Measurements from ENCODE around the gene PLOD1.

PLOD1 gene

DNA sequence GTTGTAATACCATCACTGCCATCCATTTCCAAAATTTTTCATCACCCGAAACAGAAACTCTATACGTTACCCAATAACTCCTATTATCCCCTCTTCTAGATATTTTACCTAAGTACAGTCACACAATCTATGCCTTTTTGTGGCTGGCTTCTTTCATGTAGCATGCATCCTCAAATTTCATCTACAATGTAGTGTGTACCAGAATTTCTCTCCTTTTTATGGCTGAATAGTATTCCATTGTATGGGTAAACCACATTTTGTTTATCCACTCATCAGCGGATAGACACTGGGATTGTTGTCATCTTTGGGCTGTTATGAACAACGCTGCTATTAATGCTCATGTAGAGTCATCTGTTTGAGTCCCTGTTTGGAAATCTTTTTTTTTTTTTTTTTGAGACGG is 29.5 kb upstream of the PLOD1 start:
- Histone ChIP-seq H4K20me1 (ENCODE audit: insufficient read depth, low read length) (no peaks in the 10 kb centered on the region), H3K27me3 (ENCODE audit: insufficient read depth, low read length) (no peaks in the 10 kb centered on the region), H3K79me2 (ENCODE audit: insufficient read depth, low read length) (no peaks in the 10 kb centered on the region), H3F3A (ENCODE audit: insufficient read depth, low read length) (peaks cover 6% of the 10 kb centered on the region; the same call in 1 of the 2 replicates), H3K4me3 (ENCODE audit: low read depth, low read length, poor library complexity, severe bottlenecking) (no peak overlapping the region), H3K4me2 (ENCODE audit: low read length) (no peak overlapping the region), H3K9ac (ENCODE audit: low read length) (no peak overlapping the region), H3K9me3 (ENCODE audit: low read length) (no peaks in the 10 kb centered on the region), H3K9me2 (ENCODE audit: low read depth, low read length) (no peaks in the 10 kb centered on the region), H3K36me3 (ENCODE audit: insufficient read depth, low read length) (no peaks in the 10 kb centered on the region), H3K27ac (ENCODE audit: low read depth, low read length, poor library complexity, severe bottlenecking) (no peak overlapping the region), H3K4me1 (ENCODE audit: insufficient read depth, low read length, severe bottlenecking) (peaks cover 14% of the 10 kb centered on the region), H2AFZ (ENCODE audit: low read length) (no peak overlapping the region)
- no peak for TF ChIP-seq EZH2 (IDR thresholded peaks at IDR 0.05; ENCODE audit: borderline replicate concordance, low read length)
- TF ChIP-seq, protein P1, sequence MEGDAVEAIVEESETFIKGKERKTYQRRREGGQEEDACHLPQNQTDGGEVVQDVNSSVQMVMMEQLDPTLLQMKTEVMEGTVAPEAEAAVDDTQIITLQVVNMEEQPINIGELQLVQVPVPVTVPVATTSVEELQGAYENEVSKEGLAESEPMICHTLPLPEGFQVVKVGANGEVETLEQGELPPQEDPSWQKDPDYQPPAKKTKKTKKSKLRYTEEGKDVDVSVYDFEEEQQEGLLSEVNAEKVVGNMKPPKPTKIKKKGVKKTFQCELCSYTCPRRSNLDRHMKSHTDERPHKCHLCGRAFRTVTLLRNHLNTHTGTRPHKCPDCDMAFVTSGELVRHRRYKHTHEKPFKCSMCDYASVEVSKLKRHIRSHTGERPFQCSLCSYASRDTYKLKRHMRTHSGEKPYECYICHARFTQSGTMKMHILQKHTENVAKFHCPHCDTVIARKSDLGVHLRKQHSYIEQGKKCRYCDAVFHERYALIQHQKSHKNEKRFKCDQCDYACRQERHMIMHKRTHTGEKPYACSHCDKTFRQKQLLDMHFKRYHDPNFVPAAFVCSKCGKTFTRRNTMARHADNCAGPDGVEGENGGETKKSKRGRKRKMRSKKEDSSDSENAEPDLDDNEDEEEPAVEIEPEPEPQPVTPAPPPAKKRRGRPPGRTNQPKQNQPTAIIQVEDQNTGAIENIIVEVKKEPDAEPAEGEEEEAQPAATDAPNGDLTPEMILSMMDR (IDR thresholded peaks at IDR 0.05; ENCODE audit: low read length) = no peak

DNA sequence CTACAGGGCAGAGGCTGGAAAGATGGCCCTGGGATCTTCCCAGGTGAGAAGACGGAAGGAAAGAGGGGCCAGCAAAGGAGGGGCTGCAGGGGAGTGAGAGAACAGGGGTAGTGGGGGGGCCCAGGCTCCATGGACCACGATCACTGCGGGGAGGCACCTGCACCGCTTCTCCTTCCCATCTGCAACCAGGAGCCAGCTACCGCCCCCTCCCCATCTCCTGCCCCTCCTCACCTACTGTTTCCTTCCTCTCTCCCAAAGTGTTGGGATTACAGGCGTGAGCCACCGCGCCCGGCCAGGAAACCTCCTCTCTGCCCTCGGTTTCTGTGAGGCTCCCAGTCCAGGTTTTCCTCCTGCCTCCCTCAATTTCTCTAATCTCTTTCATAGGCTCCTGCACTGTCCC is 27.6 kb upstream of the PLOD1 start:
- Histone ChIP-seq H3K4me1 (ENCODE audit: insufficient read depth, low read length, severe bottlenecking) (peaks cover 23% of the 10 kb centered on the region), H3K4me2 (ENCODE audit: low read length) (no peak overlapping the region), H3K9me2 (ENCODE audit: low read depth, low read length) (no peaks in the 10 kb centered on the region), H2AFZ (ENCODE audit: low read length) (no peak overlapping the region), H3K4me3 (ENCODE audit: low read depth, low read length, poor library complexity, severe bottlenecking) (no peak overlapping the region), H3F3A (ENCODE audit: insufficient read depth, low read length) (peaks cover 6% of the 10 kb centered on the region; the same call in 1 of the 2 replicates), H3K9ac (ENCODE audit: low read length) (no peak overlapping the region), H3K27me3 (ENCODE audit: insufficient read depth, low read length) (no peaks in the 10 kb centered on the region), H4K20me1 (ENCODE audit: insufficient read depth, low read length) (no peaks in the 10 kb centered on the region), H3K9me3 (ENCODE audit: low read length) (no peaks in the 10 kb centered on the region), H3K27ac (ENCODE audit: low read depth, low read length, poor library complexity, severe bottlenecking) (no peak overlapping the region), H3K36me3 (ENCODE audit: insufficient read depth, low read length) (no peaks in the 10 kb centered on the region), H3K79me2 (ENCODE audit: insufficient read depth, low read length) (no peaks in the 10 kb centered on the region)
- TF ChIP-seq EZH2 (IDR thresholded peaks at IDR 0.05; ENCODE audit: borderline replicate concordance, low read length) = no peak
- TF ChIP-seq, protein P1 (IDR thresholded peaks at IDR 0.05; ENCODE audit: low read length) = no peak

DNA sequence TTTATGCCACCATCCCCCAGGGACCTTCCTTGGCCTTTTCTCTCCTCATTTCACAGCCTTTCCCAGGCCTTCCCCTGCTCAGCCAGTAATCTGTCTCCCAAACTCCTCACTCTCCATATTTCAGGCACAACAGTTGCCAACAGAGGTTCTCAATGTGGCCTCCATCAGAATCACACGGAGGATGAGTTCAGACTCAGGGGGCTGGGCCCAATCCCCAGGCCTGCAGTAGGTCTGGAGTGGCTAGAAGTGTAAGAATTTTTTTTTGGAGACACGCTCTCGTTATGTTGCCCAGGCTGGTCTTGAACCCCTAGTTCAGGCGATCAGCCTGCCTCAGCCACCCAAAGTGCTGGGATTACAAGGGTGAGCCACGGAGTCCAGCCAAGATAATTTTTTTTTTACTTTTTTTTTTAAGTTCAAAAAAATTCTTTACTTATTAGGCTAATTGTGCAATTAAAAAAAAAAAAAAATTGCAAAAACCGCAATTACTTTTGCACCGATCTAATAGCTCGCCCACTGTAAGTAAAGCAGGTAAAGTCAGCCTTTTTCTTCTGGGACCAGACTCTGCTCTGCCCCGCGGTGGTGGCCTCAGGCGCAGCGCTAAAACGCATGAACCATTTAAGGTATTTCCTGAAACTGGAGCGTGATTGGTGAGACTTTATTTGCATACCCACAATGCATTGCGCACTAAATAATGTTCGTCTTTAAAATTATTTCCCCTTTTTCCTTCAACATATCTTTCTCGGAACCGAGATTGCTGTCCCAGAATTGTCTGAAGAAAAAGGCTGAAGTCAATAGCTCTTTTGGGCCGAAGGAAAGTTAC is 27.0 kb upstream of the PLOD1 start:
- Histone ChIP-seq H4K20me1 (ENCODE audit: insufficient read depth, low read length) (no peaks in the 10 kb centered on the region), H3K4me2 (ENCODE audit: low read length) (peak overlapping the region; percentile 61), H3K9ac (ENCODE audit: low read length) (peak overlapping the region; percentile 70), H3K36me3 (ENCODE audit: insufficient read depth, low read length) (no peaks in the 10 kb centered on the region), H3K27ac (ENCODE audit: low read depth, low read length, poor library complexity, severe bottlenecking) (peak overlapping the region; percentile 97), H2AFZ (ENCODE audit: low read length) (no peak overlapping the region), H3K79me2 (ENCODE audit: insufficient read depth, low read length) (no peaks in the 10 kb centered on the region), H3K4me1 (ENCODE audit: insufficient read depth, low read length, severe bottlenecking) (peaks cover 23% of the 10 kb centered on the region), H3K9me3 (ENCODE audit: low read length) (no peaks in the 10 kb centered on the region), H3K9me2 (ENCODE audit: low read depth, low read length) (no peaks in the 10 kb centered on the region), H3F3A (ENCODE audit: insufficient read depth, low read length) (peaks cover 6% of the 10 kb centered on the region; the same call in 1 of the 2 replicates), H3K27me3 (ENCODE audit: insufficient read depth, low read length) (no peaks in the 10 kb centered on the region), H3K4me3 (ENCODE audit: low read depth, low read length, poor library complexity, severe bottlenecking) (peak overlapping the region; percentile 64)
- TF ChIP-seq, protein P1 (IDR thresholded peaks at IDR 0.05; ENCODE audit: low read length) = peak; percentile 85
- TF ChIP-seq EZH2 (IDR thresholded peaks at IDR 0.05; ENCODE audit: borderline replicate concordance, low read length) = no peak
